ENCODE data around the gene CEP76. TPM values are rescaled to one million over a fixed set of nuclear protein-coding genes. Genes with fewer than 3 reads are reported as not detected.

Gene CEP76
- polyA plus RNA-seq, 1 experiment: 4.0 TPM

- CTCF ChIA-PET: interaction anchor here (0.6 to 10.5 kb wide), 12 partner anchors 10 to 336 kb away, joined by 3 to 158 read pairs (median 3); no protein-coding TSS in a partner anchor
Measured at GRCh38 chr18:12659904-12660605, 42.5 kb downstream of the CEP76 start.

DNA sequence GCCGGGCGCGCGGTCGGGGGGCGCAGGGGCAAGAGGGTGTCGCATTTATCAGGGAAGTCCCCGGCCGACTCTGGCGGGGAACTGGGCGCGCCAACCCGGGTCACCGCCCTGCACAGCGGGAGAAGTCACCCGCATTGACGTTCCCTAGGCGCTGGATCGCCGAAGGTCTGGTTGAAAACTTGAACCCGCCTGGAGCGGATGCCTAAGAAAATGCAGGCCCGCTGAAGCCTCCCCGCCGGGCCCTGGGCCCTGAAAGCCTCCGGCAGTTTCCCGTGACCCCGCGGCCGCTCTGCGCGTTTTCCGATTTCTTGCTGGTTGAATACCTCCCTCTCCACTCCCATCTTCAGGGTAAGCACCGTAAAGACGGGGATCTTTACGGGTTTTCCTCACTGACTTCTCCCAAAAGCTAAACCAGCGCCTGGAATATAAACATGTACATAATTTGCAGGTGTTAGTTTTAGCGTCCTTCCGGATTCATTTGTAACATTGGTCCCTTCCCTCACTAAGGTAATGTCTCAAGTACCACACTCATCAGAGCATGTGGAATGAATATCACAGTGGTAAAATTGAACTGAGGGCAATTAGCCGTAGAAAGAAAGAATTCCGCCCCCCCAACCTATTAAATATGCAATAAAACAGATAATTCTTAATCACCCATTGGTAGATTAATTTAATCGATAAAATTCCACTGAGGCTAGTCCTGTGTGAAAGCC, 43.9 kb downstream of the CEP76 start:
- peak overlapping the region; percentile 74 for H3K4me3 ChIP-seq (ENCODE audit: low read depth, low read length)
- no peaks in the 10 kb centered on the region for H3K36me3 ChIP-seq (ENCODE audit: control insufficient read depth, insufficient read depth, low read length)
- H3K27me3 ChIP-seq (ENCODE audit: control insufficient read depth, insufficient read depth, low read length): no peaks in the 10 kb centered on the region
- no peak for TF ChIP-seq CTCF (IDR thresholded peaks at IDR 0.05; ENCODE audit: insufficient read depth, low read depth, low read length)
- CTCF ChIA-PET: interaction anchor here (0.7 to 10.5 kb wide), 20 partner anchors 7 to 393 kb away, joined by 3 to 158 read pairs (median 3); no protein-coding TSS in a partner anchor
- POLR2A ChIA-PET: no interaction called here
- DNase-seq (ENCODE audit: low read depth): no peak

More at GRCh38 chr18:12659904-12660605, 42.5 kb downstream of the CEP76 start:
- Histone ChIP-seq H3K4me3 (ENCODE audit: low read depth, low read length) (no peak overlapping the region), H3K27me3 (ENCODE audit: control insufficient read depth, insufficient read depth, low read length) (no peaks in the 10 kb centered on the region), H3K36me3 (ENCODE audit: control insufficient read depth, insufficient read depth, low read length) (no peaks in the 10 kb centered on the region)
- DNase-seq (ENCODE audit: low read depth): no peak
- POLR2A ChIA-PET: no interaction called here
- peak; percentile 85 for TF ChIP-seq CTCF (IDR thresholded peaks at IDR 0.05; ENCODE audit: insufficient read depth, low read depth, low read length)

DNA sequence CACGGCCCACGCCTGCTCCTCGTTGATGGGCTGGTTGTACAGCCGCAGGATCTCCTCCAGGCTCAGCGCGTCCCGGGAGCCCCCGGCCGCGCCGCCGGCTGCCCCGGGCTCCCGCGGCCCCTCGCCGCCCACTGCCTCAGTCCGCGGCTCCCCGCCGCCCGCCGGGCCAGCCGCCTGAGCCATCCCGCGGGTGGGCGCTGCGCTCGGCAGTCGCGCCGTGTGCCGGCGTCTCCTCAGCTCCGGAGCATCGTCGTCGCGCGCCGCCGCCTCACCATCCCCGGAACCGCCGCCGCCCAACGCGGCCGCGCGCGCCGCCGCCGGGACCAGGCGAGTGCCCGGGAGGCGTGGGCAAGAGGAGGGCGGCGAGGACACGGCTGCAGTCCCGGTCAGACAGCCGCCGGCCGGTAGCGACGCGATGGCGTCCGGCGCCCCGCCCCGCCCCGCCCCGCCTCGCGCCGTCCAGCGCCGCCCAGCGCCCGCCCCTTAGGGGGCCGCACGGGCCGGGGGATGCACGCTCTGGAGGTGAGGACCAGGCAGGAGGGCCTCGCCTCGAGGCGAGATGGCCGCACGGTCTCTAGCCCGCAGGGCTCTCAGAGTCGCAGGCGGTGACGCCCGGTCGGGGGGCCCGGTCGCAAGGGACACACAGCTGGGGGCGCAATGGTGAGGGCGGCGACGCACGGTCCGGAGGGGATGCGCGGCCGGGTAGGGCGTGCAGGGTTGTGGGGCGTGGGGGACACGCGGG, 44.7 kb downstream of the CEP76 start, which contains the start of gene SPIRE1:
TSS of gene SPIRE1 (minus strand) at position 424 of the 742 bp plus-strand sequence. CDS start at position 183, 241 bp downstream.
- TF ChIP-seq CTCF (IDR thresholded peaks at IDR 0.05; ENCODE audit: insufficient read depth, low read depth, low read length): no peak
- Histone ChIP-seq H3K36me3 (ENCODE audit: control insufficient read depth, insufficient read depth, low read length) (no peaks in the 10 kb centered on the region), H3K27me3 (ENCODE audit: control insufficient read depth, insufficient read depth, low read length) (no peaks in the 10 kb centered on the region), H3K4me3 (ENCODE audit: low read depth, low read length) (peak within 1 kb of the TSS; percentile 74)
- ChIA-PET POLR2A (no interaction called here), CTCF (interaction anchor here (0.6 to 10.5 kb wide), 6 partner anchors 22 to 266 kb away, joined by 3 to 158 read pairs (median 3); no protein-coding TSS in a partner anchor)
- DNase-seq (ENCODE audit: low read depth): no peak

DNA sequence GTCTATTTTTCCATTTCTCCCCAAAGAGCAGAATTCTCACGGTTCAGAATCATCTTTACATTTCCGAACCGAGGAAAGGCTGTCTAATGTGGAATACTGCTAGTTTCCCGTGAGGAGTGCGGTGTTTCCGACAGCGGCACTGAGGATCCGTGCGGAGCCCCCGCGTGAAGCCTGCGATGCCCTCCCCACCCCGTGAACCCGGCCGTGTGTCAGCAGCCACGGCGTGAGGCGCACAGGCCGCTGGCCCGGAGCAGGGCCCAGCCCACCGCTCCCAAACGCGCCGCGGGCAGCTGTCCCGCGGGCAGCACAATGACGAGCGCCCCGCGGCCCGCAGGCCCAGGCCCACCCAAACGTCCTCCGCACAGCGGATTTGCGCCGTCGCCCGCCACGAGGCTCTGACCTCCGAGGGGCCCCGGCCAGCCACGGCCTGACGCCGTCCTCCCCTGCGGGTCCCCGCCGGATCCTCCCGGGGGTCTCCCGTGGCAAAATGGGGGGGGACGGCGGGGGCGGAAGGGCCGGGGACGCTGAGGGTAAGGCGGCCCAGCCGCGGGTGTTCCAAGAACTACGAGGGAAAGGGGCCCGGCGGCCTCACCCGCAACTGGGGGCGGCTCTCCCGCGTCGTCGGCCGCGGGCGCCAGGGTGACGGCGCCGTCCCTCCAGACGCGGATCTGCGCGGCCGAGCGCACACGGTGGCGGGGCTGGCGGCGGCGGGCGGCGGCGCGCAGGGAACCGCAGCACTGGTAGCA, 45.4 kb downstream of the CEP76 start:
- Histone ChIP-seq H3K27me3 (ENCODE audit: control insufficient read depth, insufficient read depth, low read length) (no peaks in the 10 kb centered on the region), H3K36me3 (ENCODE audit: control insufficient read depth, insufficient read depth, low read length) (no peaks in the 10 kb centered on the region), H3K4me3 (ENCODE audit: low read depth, low read length) (peak overlapping the region; percentile 74)
- DNase-seq (ENCODE audit: low read depth): no peak
- CTCF ChIA-PET: interaction anchor here (0.6 to 10.5 kb wide), 3 partner anchors 23 to 265 kb away, joined by 3 to 158 read pairs (median 3); no protein-coding TSS in a partner anchor
- no peak for TF ChIP-seq CTCF (IDR thresholded peaks at IDR 0.05; ENCODE audit: insufficient read depth, low read depth, low read length)
- POLR2A ChIA-PET: no interaction called here

Data from BJ (cell line).